ENCODE data around the gene SPRED3. TPM values are rescaled to one million over a fixed set of nuclear protein-coding genes. Genes with fewer than 3 reads are reported as not detected.
"Not testable (repeated sequence)": the region's sequence is repeated elsewhere in the genome, so short reads cannot be mapped to it uniquely, and the experiment has no call there.

Gene SPRED3
- total and polyA plus RNA-seq, 2 of the 8 experiments (the other 6 are each of a cell fraction or from before 2014, with no cell fraction given) = 8.1 to 10.3 TPM

GRCh38 chr19:38411898-38412297 is 23.4 kb downstream of the SPRED3 start:
- H3K4ac ChIP-seq (replicated peaks; ENCODE audit: insufficient read length, low read depth, low read length); H3K79me1 ChIP-seq (ENCODE audit: low read depth, low read length); DNase-seq (ENCODE audit: low read depth in 1 of 2, low spot score in 2 of 2); H3K23me2 ChIP-seq (ENCODE audit: low read depth, low read length); H2AFZ ChIP-seq (ENCODE audit: low read length); H2BK12ac ChIP-seq (ENCODE audit: low read depth, low read length); H2BK120ac ChIP-seq (replicated peaks; ENCODE audit: low read depth, low read length); H3K14ac ChIP-seq (ENCODE audit: insufficient read length); H3K56ac ChIP-seq (replicated peaks; ENCODE audit: insufficient read length, low read depth, low read length); H2BK20ac ChIP-seq (ENCODE audit: low read length); H3K27ac ChIP-seq (ENCODE audit: low read depth, low read length); H3K36me3 ChIP-seq (ENCODE audit: control insufficient read depth in 2 of 4, insufficient read depth in 4 of 4, low read length in 3 of 4); H4K20me1 ChIP-seq (replicated peaks in 1 of 2; ENCODE audit: control insufficient read depth in 1 of 2, insufficient read depth in 2 of 2, low read length in 2 of 2); H3K9ac ChIP-seq (replicated peaks in 1 of 4; ENCODE audit: extremely low read depth in 1 of 4, low read depth in 3 of 4, low read length in 3 of 4); H3K4me1 ChIP-seq (replicated peaks in 1 of 4; ENCODE audit: control insufficient read depth in 3 of 4, insufficient read depth in 4 of 4, low read length in 3 of 4); H4K91ac ChIP-seq (replicated peaks; ENCODE audit: insufficient read length, low read length); H3K79me2 ChIP-seq (ENCODE audit: control insufficient read depth in 1 of 2, insufficient read depth in 2 of 2, low read length in 2 of 2); H3K4me3 ChIP-seq (ENCODE audit: extremely low read depth in 1 of 4, insufficient read depth in 2 of 4, low read depth in 3 of 4, low read length in 4 of 4); FAIRE-seq; H3K4me2 ChIP-seq (ENCODE audit: insufficient read depth in 1 of 2, low read depth in 2 of 2, low read length in 2 of 2); H2BK5ac ChIP-seq (ENCODE audit: low read depth, low read length); H2BK15ac ChIP-seq (ENCODE audit: low read length); H3K27me3 ChIP-seq (replicated peaks in 1 of 4; ENCODE audit: control insufficient read depth in 3 of 4, extremely low read depth in 1 of 4, insufficient read depth in 3 of 4, low read length in 3 of 4); H4K5ac ChIP-seq (ENCODE audit: insufficient read length, low read depth, low read length); H3K18ac ChIP-seq (ENCODE audit: extremely low read depth, low read length); H4K8ac ChIP-seq (ENCODE audit: extremely low read depth, insufficient read depth, low read length); H2AK5ac ChIP-seq (ENCODE audit: low read depth, low read length); H3K23ac ChIP-seq (ENCODE audit: insufficient read length); H3K9me3 ChIP-seq (ENCODE audit: insufficient read depth in 2 of 2, low read depth in 1 of 2, low read length in 1 of 2): not testable (repeated sequence)
- ChIA-PET CTCF (ENCODE audit: partially characterized antibody) (interaction anchor here (0.9 to 5.7 kb wide), 4 partner anchors 9 to 270 kb away, joined by 3 to 32 read pairs (median 4); partner anchors contain the start of gene FAM98C), POLR2A (ENCODE audit: partially characterized antibody) (interaction anchor here (0.6 to 1.1 kb wide), 5 partner anchors 10 to 80 kb away, joined by 3 to 4 read pairs (median 3); partner anchors contain the start of genes GGN and SPRED3)
- WGBS, 2 experiments (ENCODE audit: extremely low coverage in 1 of 2, insufficient coverage in 1 of 2, insufficient read length in 1 of 2, insufficient replicate concordance in 2 of 2, low coverage in 1 of 2, low lambda C conversion rate in 2 of 2, missing lambda C conversion rate in 1 of 2) = 92% methylated on average over 5 of the region's 5 CpGs; no CpG with 5 or more reads in 1 of the 2 experiments
